ENCODE results near the gene RPL13A. TPM values are rescaled to one million over a fixed set of nuclear protein-coding genes. Genes with fewer than 3 reads are reported as not detected.

RPL13A gene
- total and polyA plus RNA-seq, 2 of the 4 experiments (the other 2 are of a cell fraction), result 1,477 to 2,069 TPM

GRCh38 chr19:49488863-49489537 lies 1.6 kb downstream of the RPL13A start:
- Histone ChIP-seq H2BK5ac (ENCODE audit: low read depth, low read length, poor library complexity, severe bottlenecking) (peak overlapping the region; percentile 86), H2BK15ac (ENCODE audit: low read depth, low read length) (no peak overlapping the region), H4K20me1 (ENCODE audit: insufficient read depth, low read length) (peaks cover 56% of the 10 kb centered on the region), H3K79me1 (ENCODE audit: low read depth in 1 of 2, low read length in 2 of 2) (peaks cover 11 to 39% of the 10 kb centered on the region in 2 experiments), H4K91ac (ENCODE audit: insufficient read depth, low read depth, low read length) (no peak overlapping the region), H2BK120ac (ENCODE audit: low read depth, low read length) (no peak overlapping the region), H3K23ac (ENCODE audit: low read depth, low read length) (peak overlapping the region; percentile 86), H3K27ac (ENCODE audit: insufficient read depth, low read length) (peak overlapping the region; percentile 40), H3K56ac (ENCODE audit: extremely low read depth, insufficient read depth, low read length) (peak overlapping the region; percentile 99), H3K18ac (ENCODE audit: low read depth, low read length) (no peak overlapping the region), H3K36me3 (ENCODE audit: control insufficient read depth, insufficient read depth, low read length) (peaks cover 47% of the 10 kb centered on the region), H3K4me3 (ENCODE audit: insufficient read depth, low read depth, low read length) (peak overlapping the region; percentile 70), H3K14ac (replicated peaks; ENCODE audit: low read depth, low read length) (peak overlapping the region; percentile 98), H2AK5ac (ENCODE audit: low read depth, low read length) (no peak overlapping the region), H3K4ac (ENCODE audit: low read depth, low read length) (peak overlapping the region; percentile 59), H2BK20ac (ENCODE audit: low read depth, low read length) (no peak overlapping the region), H3K27me3 (ENCODE audit: control insufficient read depth, insufficient read depth, low read length) (no peaks in the 10 kb centered on the region), H2AFZ (replicated peaks; ENCODE audit: low read length, poor library complexity) (no peak overlapping the region), H3K9ac (ENCODE audit: low read depth, low read length) (peak overlapping the region; percentile 99), H2AK9ac (replicated peaks; ENCODE audit: low read depth, low read length, poor library complexity) (no peak overlapping the region), H3K4me2 (ENCODE audit: low read depth, low read length) (peak overlapping the region; percentile 91), H4K5ac (ENCODE audit: low read depth, low read length) (no peak overlapping the region), H3K4me1 (ENCODE audit: control insufficient read depth, insufficient read depth, low read length) (peaks cover 7% of the 10 kb centered on the region), H3K9me1 (ENCODE audit: insufficient read depth, low read length) (peaks cover 5% of the 10 kb centered on the region), H3K9me3 (ENCODE audit: control insufficient read depth, insufficient read depth, low read length) (no peaks in the 10 kb centered on the region), H4K8ac (ENCODE audit: low read depth in 2 of 2, low read length in 2 of 2) (peak overlapping the region; percentile 44 to 80; a peak in 2 of 4 replicates)
- no peak for ATAC-seq (ENCODE audit: low read depth)
- WGBS, 2 experiments (ENCODE audit: extremely low coverage in 2 of 2, insufficient read length in 1 of 2), result 8% methylated on average over 5 of the region's 15 CpGs; no CpG with 5 or more reads in 1 of the 2 experiments
- no TSS peak for BruUV-seq (replicated peaks)
- ChIA-PET CTCF (interaction anchor here (0.5 kb wide), 1 partner anchor 15 kb away, joined by 3 read pairs; the partner anchor contains the start of gene FLT3LG), POLR2A (ENCODE audit: unreplicated experiment) (interaction anchor here (0.6 kb wide), 1 partner anchor 105 kb away, joined by 4 read pairs; no protein-coding TSS in a partner anchor)
- in situ Hi-C loops (cut with MboI; ENCODE audit: low sequenced_read_pairs), result no loop called here
- TF ChIP-seq MAFK (IDR thresholded peaks at IDR 0.05; ENCODE audit: low read depth, low read length) (peak; percentile 91), POLR2A (IDR thresholded peaks at IDR 0.05; ENCODE audit: low read depth, low read length) (no peak)
- DNase-seq, result no peak
- dilution Hi-C loops (cut with HindIII; ENCODE audit: low sequenced_read_pairs, unreplicated experiment), result no loop called here
- intact Hi-C loops (cut with micrococcal nuclease), result no loop called here
